Measurements from ENCODE around the gene SLC2A9. TPM values are rescaled to one million over a fixed set of nuclear protein-coding genes. Genes with fewer than 3 reads are reported as not detected.

The SLC2A9 gene
- total RNA-seq, 1 experiment from 2014 or later = 3.5 TPM

- intact Hi-C loops (cut with micrococcal nuclease; ENCODE audit: unreplicated experiment) = no loop called here
- POLR2A ChIA-PET = no interaction called here
- in situ Hi-C loops (cut with HindIII; ENCODE audit: low pct_unique_long_range_greater_than_20kb, low sequenced_read_pairs) = no loop called here
- BruUV-seq (replicated peaks) = no TSS peak
- DNase-seq (ENCODE audit: low read depth, low spot score) = no peak
- Histone ChIP-seq H3K36me3 (ENCODE audit: control insufficient read depth, insufficient read depth, low read length) (no peaks in the 10 kb centered on the region), H3K4me3 (ENCODE audit: low read depth in 2 of 2, low read length in 2 of 2) (no peak overlapping the region), H3K9me3 (ENCODE audit: control insufficient read depth, insufficient read depth, low read depth, low read length) (no peaks in the 10 kb centered on the region), H3K27me3 (ENCODE audit: control insufficient read depth, insufficient read depth, low read length) (no peaks in the 10 kb centered on the region), H3K4me1 (ENCODE audit: control insufficient read depth, insufficient read depth, low read length) (no peaks in the 10 kb centered on the region), H3K27ac (ENCODE audit: low read length) (no peak overlapping the region)
- TF ChIP-seq SIN3A (IDR thresholded peaks at IDR 0.05; ENCODE audit: borderline replicate concordance, insufficient read depth, low read depth, low read length) (no peak), REST (IDR thresholded peaks at IDR 0.05; ENCODE audit: insufficient read depth in 1 of 2, low read depth in 2 of 2, low read length in 1 of 2) (no peak), TCF7L2 (IDR thresholded peaks at IDR 0.05; ENCODE audit: low read depth, low read length) (no peak), POLR2AphosphoS5 (IDR thresholded peaks at IDR 0.05; ENCODE audit: low read depth, low read length) (no peak)
- TF ChIP-seq, protein P1, sequence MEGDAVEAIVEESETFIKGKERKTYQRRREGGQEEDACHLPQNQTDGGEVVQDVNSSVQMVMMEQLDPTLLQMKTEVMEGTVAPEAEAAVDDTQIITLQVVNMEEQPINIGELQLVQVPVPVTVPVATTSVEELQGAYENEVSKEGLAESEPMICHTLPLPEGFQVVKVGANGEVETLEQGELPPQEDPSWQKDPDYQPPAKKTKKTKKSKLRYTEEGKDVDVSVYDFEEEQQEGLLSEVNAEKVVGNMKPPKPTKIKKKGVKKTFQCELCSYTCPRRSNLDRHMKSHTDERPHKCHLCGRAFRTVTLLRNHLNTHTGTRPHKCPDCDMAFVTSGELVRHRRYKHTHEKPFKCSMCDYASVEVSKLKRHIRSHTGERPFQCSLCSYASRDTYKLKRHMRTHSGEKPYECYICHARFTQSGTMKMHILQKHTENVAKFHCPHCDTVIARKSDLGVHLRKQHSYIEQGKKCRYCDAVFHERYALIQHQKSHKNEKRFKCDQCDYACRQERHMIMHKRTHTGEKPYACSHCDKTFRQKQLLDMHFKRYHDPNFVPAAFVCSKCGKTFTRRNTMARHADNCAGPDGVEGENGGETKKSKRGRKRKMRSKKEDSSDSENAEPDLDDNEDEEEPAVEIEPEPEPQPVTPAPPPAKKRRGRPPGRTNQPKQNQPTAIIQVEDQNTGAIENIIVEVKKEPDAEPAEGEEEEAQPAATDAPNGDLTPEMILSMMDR (IDR thresholded peaks at IDR 0.05) = no peak
- CTCF ChIA-PET = no interaction called here
- no peak for ATAC-seq
Measured at GRCh38 chr4:9916937-9917336, 104.4 kb downstream of the SLC2A9 start.

- POLR2A ChIA-PET = no interaction called here
- H3K4me1 ChIP-seq (ENCODE audit: control insufficient read depth, insufficient read depth, low read length) = no peaks in the 10 kb centered on the region
Measured at GRCh38 chr4:9916346-9916745, 105.0 kb downstream of the SLC2A9 start.

More at GRCh38 chr4:9916346-9916745, 105.0 kb downstream of the SLC2A9 start:
- TF ChIP-seq REST (IDR thresholded peaks at IDR 0.05; ENCODE audit: insufficient read depth in 1 of 2, low read depth in 2 of 2, low read length in 1 of 2) = no peak
- TF ChIP-seq, protein P1 (IDR thresholded peaks at IDR 0.05) = no peak
- no peak for TF ChIP-seq POLR2AphosphoS5 (IDR thresholded peaks at IDR 0.05; ENCODE audit: low read depth, low read length)
- no peak for TF ChIP-seq SIN3A (IDR thresholded peaks at IDR 0.05; ENCODE audit: borderline replicate concordance, insufficient read depth, low read depth, low read length)
- TF ChIP-seq TCF7L2 (IDR thresholded peaks at IDR 0.05; ENCODE audit: low read depth, low read length) = no peak
- DNase-seq (ENCODE audit: low read depth, low spot score) = no peak
- Histone ChIP-seq H3K36me3 (ENCODE audit: control insufficient read depth, insufficient read depth, low read length) (no peaks in the 10 kb centered on the region), H3K4me3 (ENCODE audit: low read depth in 2 of 2, low read length in 2 of 2) (no peak overlapping the region), H3K27me3 (ENCODE audit: control insufficient read depth, insufficient read depth, low read length) (no peaks in the 10 kb centered on the region), H3K9me3 (ENCODE audit: control insufficient read depth, insufficient read depth, low read depth, low read length) (no peaks in the 10 kb centered on the region), H3K27ac (ENCODE audit: low read length) (no peak overlapping the region)
- BruUV-seq (replicated peaks) = no TSS peak
- in situ Hi-C loops (cut with HindIII; ENCODE audit: low pct_unique_long_range_greater_than_20kb, low sequenced_read_pairs) (no loop called here), intact Hi-C loops (cut with micrococcal nuclease; ENCODE audit: unreplicated experiment) (no loop called here)
- CTCF ChIA-PET = no interaction called here
- no peak for ATAC-seq

All from Panc1 (cell line).